HG02852 (cell line): ENCODE results near the gene EIF5A.

ENCODE experiments used
- ATAC-seq: cut with Tn5 transposase; IDR thresholded peaks from one replicate; pipeline ENCODE4 v1.9.1; 2021; ENCODE audit warnings: mild to moderate bottlenecking, moderate library complexity; ENCODE audit not compliant: unreplicated experiment

EIF5A gene

GRCh38 chr17:7352910-7353635 lies 45.6 kb downstream of the EIF5A start:
- no peak for ATAC-seq

- ATAC-seq, result no peak
Measured at GRCh38 chr17:7354262-7354843, 46.9 kb downstream of the EIF5A start.

GRCh38 chr17:7355053-7355452 lies 47.6 kb downstream of the EIF5A start, which contains the start of gene TMEM95:
Gene TMEM95, plus strand, starts transcription at chr17:7355156. Its CDS starts 49 bp downstream, at chr17:7355205.
- ATAC-seq, result no peak

GRCh38 chr17:7355573-7355972 lies 48.1 kb downstream of the EIF5A start:
- ATAC-seq, result no peak

- no peak for ATAC-seq
Measured at GRCh38 chr17:7356072-7356549, 48.7 kb downstream of the EIF5A start.

- ATAC-seq, result no peak
Measured at GRCh38 chr17:7356756-7357155, 49.3 kb downstream of the EIF5A start.

GRCh38 chr17:7357381-7357780 lies 50.0 kb downstream of the EIF5A start:
- ATAC-seq, result no peak

- ATAC-seq, result no peak
Measured at GRCh38 chr17:7361906-7362305, 54.5 kb downstream of the EIF5A start.
